Measurements from ENCODE around the gene HSD17B8. TPM values are rescaled to one million over a fixed set of nuclear protein-coding genes. Genes with fewer than 3 reads are reported as not detected.

The HSD17B8 gene
- total RNA-seq, 3 donors from 2014 or later (not counting 1 experiment from before 2014, with no cell fraction given) = 5.4 to 7.7 (median 6.8) TPM

GRCh38 chr6:33190504-33191107, 13.8 kb upstream of the HSD17B8 start:
- H3K27me3 ChIP-seq (ENCODE audit: control insufficient read depth, insufficient read depth, low read length) = peaks cover 19% of the 10 kb centered on the region
- no peak overlapping the region for H3K27ac Mint-ChIP-seq
- peaks cover 43 to 44% of the 10 kb centered on the region in 2 donors for H3K27me3 Mint-ChIP-seq (ENCODE audit: low read depth in 2 of 2)

GRCh38 chr6:33191383-33192104, 12.9 kb upstream of the HSD17B8 start:
- Histone ChIP-seq H3K4me3 (ENCODE audit: low read length) (no peak overlapping the region), H3K9me3 (ENCODE audit: control insufficient read depth, insufficient read depth, low read length) (no peaks in the 10 kb centered on the region), H3K27me3 (ENCODE audit: control insufficient read depth, insufficient read depth, low read length) (peaks cover 18% of the 10 kb centered on the region), H3K36me3 (ENCODE audit: control insufficient read depth, insufficient read depth, low read length) (peaks cover 24% of the 10 kb centered on the region), H3K27ac (ENCODE audit: low read length) (no peak overlapping the region), H3K4me1 (ENCODE audit: control insufficient read depth, insufficient read depth, low read length) (peaks cover 21% of the 10 kb centered on the region)
- Mint-ChIP-seq H3K27ac (no peak overlapping the region), H3K9me3 (no peaks in the 10 kb centered on the region), H3K27me3 (ENCODE audit: low read depth in 2 of 2) (peaks cover 41 to 42% of the 10 kb centered on the region in 2 donors), H3K4me3 (no peak overlapping the region), H3K36me3 (peaks cover 14% of the 10 kb centered on the region), H3K4me1 (peaks cover 7 to 30% of the 10 kb centered on the region in 2 donors)
- 69% methylated on average over 8 of the region's 8 CpGs for WGBS (ENCODE audit: insufficient coverage)
- TF ChIP-seq CTCF (IDR thresholded peaks at IDR 0.05) = no peak
- ATAC-seq (no peak), DNase-seq (no peak)
- intact Hi-C loops (cut with micrococcal nuclease) = no loop called here

More at GRCh38 chr6:33190504-33191107, 13.8 kb upstream of the HSD17B8 start:
- H3K4me1 Mint-ChIP-seq = peaks cover 7 to 21% of the 10 kb centered on the region in 2 donors
- TF ChIP-seq CTCF (IDR thresholded peaks at IDR 0.05) = no peak
- H3K9me3 Mint-ChIP-seq = no peaks in the 10 kb centered on the region
- Histone ChIP-seq H3K36me3 (ENCODE audit: control insufficient read depth, insufficient read depth, low read length) (peaks cover 15% of the 10 kb centered on the region), H3K4me3 (ENCODE audit: low read length) (no peak overlapping the region), H3K4me1 (ENCODE audit: control insufficient read depth, insufficient read depth, low read length) (peaks cover 21% of the 10 kb centered on the region), H3K9me3 (ENCODE audit: control insufficient read depth, insufficient read depth, low read length) (no peaks in the 10 kb centered on the region), H3K27ac (ENCODE audit: low read length) (no peak overlapping the region)
- no peak for DNase-seq
- 84% methylated on average over 10 of the region's 11 CpGs for WGBS (ENCODE audit: insufficient coverage)
- H3K4me3 Mint-ChIP-seq = no peak overlapping the region
- peaks cover 4% of the 10 kb centered on the region for H3K36me3 Mint-ChIP-seq
- ATAC-seq = no peak
- intact Hi-C loops (cut with micrococcal nuclease) = no loop called here

DNA sequence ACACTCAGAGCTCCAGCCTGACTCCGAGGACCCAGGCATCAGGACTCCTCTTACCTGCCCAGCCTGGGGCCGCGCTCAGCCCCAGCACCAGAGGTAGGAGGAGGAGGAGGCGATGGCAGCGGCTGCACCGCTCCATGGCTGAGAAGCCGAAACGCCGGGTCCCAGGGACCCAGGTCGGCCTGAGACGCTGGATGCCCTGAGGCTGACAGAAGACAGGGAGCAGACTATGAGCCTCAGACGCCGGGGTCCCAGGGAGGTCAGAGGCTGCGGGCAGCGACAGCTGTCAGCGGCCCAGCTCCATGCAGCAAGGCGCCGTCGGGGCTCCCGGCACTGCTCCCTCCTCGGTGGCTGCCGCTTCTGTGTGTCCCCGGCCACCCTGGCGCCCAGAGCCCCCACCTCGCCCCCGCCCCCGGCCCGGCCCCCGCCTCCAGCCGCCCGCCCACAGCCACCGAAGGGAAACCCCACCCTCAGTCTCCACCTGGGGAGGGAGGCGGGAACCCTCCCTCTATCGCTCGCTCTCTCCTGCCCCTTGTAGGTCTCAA, 12.3 kb upstream of the HSD17B8 start, which contains the start of gene COL11A2:
Gene COL11A2, minus strand, starts transcription at position 363 of the 542 bp plus-strand sequence. Its CDS starts 227 bp downstream, at position 136.
- intact Hi-C loops (cut with micrococcal nuclease) = no loop called here
- Histone ChIP-seq H3K36me3 (ENCODE audit: control insufficient read depth, insufficient read depth, low read length) (peaks cover 30% of the 10 kb centered on the region), H3K27me3 (ENCODE audit: control insufficient read depth, insufficient read depth, low read length) (peaks cover 18% of the 10 kb centered on the region), H3K4me1 (ENCODE audit: control insufficient read depth, insufficient read depth, low read length) (peaks cover 21% of the 10 kb centered on the region), H3K9me3 (ENCODE audit: control insufficient read depth, insufficient read depth, low read length) (no peaks in the 10 kb centered on the region), H3K27ac (ENCODE audit: low read length) (no peak within 1 kb of the TSS), H3K4me3 (ENCODE audit: low read length) (peak within 1 kb of the TSS; percentile 19)
- peaks cover 17% of the 10 kb centered on the region for H3K36me3 Mint-ChIP-seq
- 10% methylated on average over 27 of the region's 35 CpGs for WGBS (ENCODE audit: insufficient coverage)
- H3K4me3 Mint-ChIP-seq = peak within 1 kb of the TSS; percentile 79
- peak within 1 kb of the TSS in 1 of 2 donors; percentile 71 for H3K27ac Mint-ChIP-seq
- ATAC-seq = peak; percentile 8 to 58 (median 58)
- H3K9me3 Mint-ChIP-seq = no peaks in the 10 kb centered on the region
- peaks cover 10 to 35% of the 10 kb centered on the region in 2 donors for H3K4me1 Mint-ChIP-seq
- peak in 1 of 2 donors; percentile 62 for DNase-seq
- H3K27me3 Mint-ChIP-seq (ENCODE audit: low read depth in 2 of 2) = peaks cover 38 to 40% of the 10 kb centered on the region in 2 donors
- TF ChIP-seq CTCF (IDR thresholded peaks at IDR 0.05) = no peak

Data from natural killer cell (primary cell).